HG03095 (cell line): Measurements from ENCODE around the gene RPS15.

Experiments
- ATAC-seq: cut with Tn5 transposase; IDR thresholded peaks from one replicate; pipeline ENCODE4 v1.9.1; 2021; ENCODE audit warnings: moderate library complexity; ENCODE audit not compliant: unreplicated experiment

RPS15 gene

GRCh38 chr19:1450735-1451731 lies 12.8 kb downstream of the RPS15 start:
- ATAC-seq = no peak

- no peak for ATAC-seq
Measured at GRCh38 chr19:1451916-1452801, 14.0 kb downstream of the RPS15 start.

GRCh38 chr19:1452802-1453524 lies 14.8 kb downstream of the RPS15 start:
- ATAC-seq = no peak

- ATAC-seq = no peak
Measured at GRCh38 chr19:1453525-1454364, 15.5 kb downstream of the RPS15 start.

- ATAC-seq = no peak
Measured at GRCh38 chr19:1455002-1455335, 16.8 kb downstream of the RPS15 start.

GRCh38 chr19:1455336-1456120 lies 17.3 kb downstream of the RPS15 start:
- ATAC-seq = no peak

GRCh38 chr19:1456121-1456900 lies 18.1 kb downstream of the RPS15 start:
- ATAC-seq = no peak

GRCh38 chr19:1457031-1457739 lies 19.0 kb downstream of the RPS15 start:
- no peak for ATAC-seq

- ATAC-seq = no peak
Measured at GRCh38 chr19:1457892-1458291, 19.7 kb downstream of the RPS15 start.

- no peak for ATAC-seq
Measured at GRCh38 chr19:1459479-1459878, 21.3 kb downstream of the RPS15 start.

GRCh38 chr19:1460033-1460995 lies 22.1 kb downstream of the RPS15 start:
- no peak for ATAC-seq

- no peak for ATAC-seq
Measured at GRCh38 chr19:1461862-1462261, 23.7 kb downstream of the RPS15 start.

- ATAC-seq = no peak
Measured at GRCh38 chr19:1465191-1466016, 27.2 kb downstream of the RPS15 start.

GRCh38 chr19:1466018-1466460 lies 27.8 kb downstream of the RPS15 start:
- no peak for ATAC-seq

- no peak for ATAC-seq
Measured at GRCh38 chr19:1466461-1467214, 28.4 kb downstream of the RPS15 start.
